Neural cell (in vitro differentiated cells): Measurements from ENCODE around the gene APPBP2.

Source experiments
- CTCF ChIP-seq: fragments of 450-650 bp; IDR thresholded peaks from 2 replicates; pipeline ENCODE4 v1.5.1; 2014; ENCODE audit warnings: antibody characterized with exemption, mild to moderate bottlenecking, moderate library complexity; ENCODE audit not compliant: poor library complexity, severe bottlenecking
- EP300 ChIP-seq: fragments of 450-650 bp; conservative IDR thresholded peaks from 2 replicates; pipeline ENCODE4 v1.6.1; 2014; ENCODE audit warnings: antibody characterized with exemption, mild to moderate bottlenecking, moderate library complexity; ENCODE audit not compliant: poor library complexity, severe bottlenecking
- EZH2 ChIP-seq: fragments of 200-600, 300-800 bp; shearing (Covaris generic), sonication (generic); IDR thresholded peaks from 2 replicates; pipeline ENCODE4 v1.6.1; 2014; ENCODE audit warnings: antibody characterized with exemption, low read length, borderline replicate concordance, mild to moderate bottlenecking; ENCODE audit not compliant: insufficient read depth, poor library complexity, severe bottlenecking
- POLR2AphosphoS5 ChIP-seq: IDR thresholded peaks from 2 replicates; pipeline ENCODE4 v1.6.1; 2012
- RAD21 ChIP-seq: fragments of 450-650 bp; conservative IDR thresholded peaks from 2 replicates; pipeline ENCODE4 v1.6.1; 2014; ENCODE audit warnings: antibody characterized with exemption, mild to moderate bottlenecking, moderate library complexity
- TAF1 ChIP-seq: IDR thresholded peaks from 2 replicates; pipeline ENCODE4 v1.6.1; 2012; ENCODE audit warnings: low read depth

GRCh38 chr17:60410001-60410400 lies 116.0 kb downstream of the APPBP2 start:
- TF ChIP-seq CTCF (no peak), EZH2 (no peak), EP300 (no peak), RAD21 (no peak), TAF1 (no peak), POLR2AphosphoS5 (no peak)
